ENCODE results near the gene NR6A1. TPM values are rescaled to one million over a fixed set of nuclear protein-coding genes. Genes with fewer than 3 reads are reported as not detected.
A peak's percentile ranks its signal among the peaks of the same experiment; 100 is the strongest.

NR6A1 gene
- total RNA-seq (2014; rRNA removed; shearing (Covaris generic); ENCODE audit: low replicate concordance) = 0.37 and 2.5 TPM in 2 replicates

GRCh38 chr9:124771021-124771866 lies at the start of gene NR6A1:
Gene NR6A1 (minus strand): TSS chr9:124771311.
- Histone ChIP-seq H3K27me3 (peaks cover 12% of the 10 kb centered on the region), H3K4me3 (peak within 1 kb of the TSS; percentile 60), H3K9me3 (no peaks in the 10 kb centered on the region), H3K36me3 (no peaks in the 10 kb centered on the region)
- peak; percentile 95 for DNase-seq

GRCh38 chr9:124818431-124819281 lies 47.5 kb upstream of the NR6A1 start:
- peak; percentile 56 for DNase-seq

DNA sequence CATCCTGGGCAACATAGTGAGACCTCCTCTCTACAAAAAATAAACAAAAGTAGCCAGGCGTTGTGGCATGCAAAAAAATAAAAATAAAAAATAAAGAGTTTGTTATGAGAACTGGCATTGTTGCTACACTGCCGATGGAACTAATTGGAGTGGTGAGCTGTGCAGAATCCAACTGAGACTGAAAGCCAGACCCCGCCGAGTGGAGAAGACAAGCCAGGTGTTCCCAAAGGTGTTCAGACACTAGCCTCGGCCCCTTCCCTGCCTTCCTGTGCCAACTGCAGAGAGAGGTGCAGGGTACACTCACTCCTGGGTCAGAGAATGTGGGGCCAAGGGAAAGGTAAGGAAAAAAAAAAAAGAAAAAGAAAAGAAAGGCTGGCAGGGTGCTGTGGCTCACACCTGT lies 44.5 kb upstream of the NR6A1 start:
- no peaks in the 10 kb centered on the region for H3K27me3 ChIP-seq
- no peaks in the 10 kb centered on the region for H3K36me3 ChIP-seq
- H3K4me3 ChIP-seq = no peak overlapping the region
- DNase-seq = no peak
- H3K9me3 ChIP-seq = no peaks in the 10 kb centered on the region

More at GRCh38 chr9:124818431-124819281, 47.5 kb upstream of the NR6A1 start:
- Histone ChIP-seq H3K36me3 (no peaks in the 10 kb centered on the region), H3K9me3 (no peaks in the 10 kb centered on the region), H3K27me3 (no peaks in the 10 kb centered on the region), H3K4me3 (no peak overlapping the region)

- H3K36me3 ChIP-seq = no peaks in the 10 kb centered on the region
- H3K27me3 ChIP-seq = no peaks in the 10 kb centered on the region
- H3K4me3 ChIP-seq = no peak overlapping the region
- peak; percentile 31 for DNase-seq
- H3K9me3 ChIP-seq = no peaks in the 10 kb centered on the region
Observed at GRCh38 chr9:124814164-124814535, 43.0 kb upstream of the NR6A1 start.

GRCh38 chr9:124813501-124814163 lies 42.5 kb upstream of the NR6A1 start:
- DNase-seq = peak; percentile 35
- no peak overlapping the region for H3K4me3 ChIP-seq
- H3K9me3 ChIP-seq = no peaks in the 10 kb centered on the region
- H3K27me3 ChIP-seq = no peaks in the 10 kb centered on the region
- no peaks in the 10 kb centered on the region for H3K36me3 ChIP-seq

- Histone ChIP-seq H3K27me3 (no peaks in the 10 kb centered on the region), H3K9me3 (no peaks in the 10 kb centered on the region), H3K4me3 (no peak overlapping the region), H3K36me3 (no peaks in the 10 kb centered on the region)
- DNase-seq = no peak
Observed at GRCh38 chr9:124813041-124813440, 41.9 kb upstream of the NR6A1 start.

GRCh38 chr9:124812441-124812876 lies 41.3 kb upstream of the NR6A1 start:
- no peak overlapping the region for H3K4me3 ChIP-seq
- H3K27me3 ChIP-seq = no peaks in the 10 kb centered on the region
- DNase-seq = peak; percentile 99
- no peaks in the 10 kb centered on the region for H3K36me3 ChIP-seq
- no peaks in the 10 kb centered on the region for H3K9me3 ChIP-seq

GRCh38 chr9:124810663-124811355 lies 39.7 kb upstream of the NR6A1 start:
- no peaks in the 10 kb centered on the region for H3K36me3 ChIP-seq
- DNase-seq = peak; percentile 73
- H3K9me3 ChIP-seq = no peaks in the 10 kb centered on the region
- H3K4me3 ChIP-seq = no peak overlapping the region
- H3K27me3 ChIP-seq = no peaks in the 10 kb centered on the region

DNA sequence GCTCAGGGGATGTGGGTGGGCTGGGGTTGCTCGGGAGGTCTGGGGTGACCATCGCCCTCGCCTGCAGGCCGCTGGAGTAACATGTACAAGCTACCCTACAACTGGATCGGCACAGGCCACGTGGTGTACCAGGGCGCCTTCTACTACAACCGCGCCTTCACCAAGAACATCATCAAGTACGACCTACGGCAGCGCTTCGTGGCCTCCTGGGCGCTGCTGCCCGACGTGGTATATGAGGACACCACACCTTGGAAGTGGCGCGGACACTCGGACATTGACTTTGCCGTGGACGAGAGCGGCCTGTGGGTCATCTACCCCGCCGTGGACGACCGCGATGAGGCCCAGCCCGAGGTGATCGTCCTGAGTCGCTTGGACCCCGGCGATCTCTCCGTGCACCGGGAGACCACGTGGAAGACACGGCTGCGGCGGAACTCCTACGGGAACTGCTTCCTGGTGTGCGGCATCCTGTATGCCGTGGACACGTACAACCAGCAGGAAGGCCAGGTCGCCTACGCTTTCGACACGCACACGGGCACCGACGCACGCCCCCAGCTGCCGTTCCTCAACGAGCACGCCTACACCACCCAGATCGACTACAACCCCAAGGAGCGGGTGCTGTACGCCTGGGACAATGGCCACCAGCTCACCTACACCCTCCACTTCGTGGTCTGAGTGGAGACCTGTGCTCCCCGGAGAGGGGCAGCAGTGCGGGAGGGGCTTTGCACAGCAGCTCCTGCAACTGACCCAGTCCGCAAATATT lies 38.8 kb upstream of the NR6A1 start:
- no peak for DNase-seq

GRCh38 chr9:124809211-124809610 lies 38.1 kb upstream of the NR6A1 start:
- Histone ChIP-seq H3K4me3 (no peak overlapping the region), H3K36me3 (no peaks in the 10 kb centered on the region), H3K9me3 (no peaks in the 10 kb centered on the region), H3K27me3 (no peaks in the 10 kb centered on the region)
- no peak for DNase-seq

More for the DNA sequence above, 38.8 kb upstream of the NR6A1 start:
- H3K9me3 ChIP-seq = no peaks in the 10 kb centered on the region
- H3K27me3 ChIP-seq = no peaks in the 10 kb centered on the region
- H3K4me3 ChIP-seq = no peak overlapping the region
- no peaks in the 10 kb centered on the region for H3K36me3 ChIP-seq

GRCh38 chr9:124808246-124808956 lies 37.3 kb upstream of the NR6A1 start:
- H3K27me3 ChIP-seq = no peaks in the 10 kb centered on the region
- no peaks in the 10 kb centered on the region for H3K9me3 ChIP-seq
- DNase-seq = no peak
- H3K4me3 ChIP-seq = no peak overlapping the region
- H3K36me3 ChIP-seq = no peaks in the 10 kb centered on the region

- no peak for DNase-seq
- no peaks in the 10 kb centered on the region for H3K27me3 ChIP-seq
- no peaks in the 10 kb centered on the region for H3K36me3 ChIP-seq
- H3K9me3 ChIP-seq = no peaks in the 10 kb centered on the region
- no peak overlapping the region for H3K4me3 ChIP-seq
Observed at GRCh38 chr9:124805186-124805585, 34.1 kb upstream of the NR6A1 start.

GRCh38 chr9:124803911-124804310 lies 32.8 kb upstream of the NR6A1 start:
- no peak for DNase-seq
- H3K4me3 ChIP-seq = no peak overlapping the region
- no peaks in the 10 kb centered on the region for H3K9me3 ChIP-seq
- no peaks in the 10 kb centered on the region for H3K27me3 ChIP-seq
- no peaks in the 10 kb centered on the region for H3K36me3 ChIP-seq

- Histone ChIP-seq H3K27me3 (no peaks in the 10 kb centered on the region), H3K4me3 (no peak overlapping the region), H3K9me3 (no peaks in the 10 kb centered on the region), H3K36me3 (no peaks in the 10 kb centered on the region)
- peak; percentile 81 for DNase-seq
Observed at GRCh38 chr9:124802426-124802825, 31.3 kb upstream of the NR6A1 start.

GRCh38 chr9:124801356-124801755 lies 30.2 kb upstream of the NR6A1 start:
- H3K4me3 ChIP-seq = no peak overlapping the region
- DNase-seq = no peak
- no peaks in the 10 kb centered on the region for H3K9me3 ChIP-seq
- H3K27me3 ChIP-seq = no peaks in the 10 kb centered on the region
- no peaks in the 10 kb centered on the region for H3K36me3 ChIP-seq

Data from MG63 (cell line).